Testis (tissue), 2 donors: ENCODE measurements around the gene UPF1.

Experiments used
- POLR2A ChIP-seq: fragments of 450-650 bp; IDR thresholded peaks from one replicate; pipeline ENCODE4 v1.6.1; 2017; ENCODE audit warnings: antibody characterized with exemption, mild to moderate bottlenecking, moderate library complexity
- TF ChIP-seq, protein P1 (sequence below), 3 experiments: fragments of 450-650 bp in 2 of 3; fragments of 200-600 bp in 1 of 3; sonication (generic) in 1 of 3; IDR thresholded peaks; one replicate each; pipeline ENCODE4 v1.5.1; 2016 to 2019; ENCODE audit warnings: antibody characterized with exemption in 3 of 3, mild to moderate bottlenecking in 2 of 3, moderate library complexity in 1 of 3

- no peak for TF ChIP-seq POLR2A
- TF ChIP-seq, protein P1, sequence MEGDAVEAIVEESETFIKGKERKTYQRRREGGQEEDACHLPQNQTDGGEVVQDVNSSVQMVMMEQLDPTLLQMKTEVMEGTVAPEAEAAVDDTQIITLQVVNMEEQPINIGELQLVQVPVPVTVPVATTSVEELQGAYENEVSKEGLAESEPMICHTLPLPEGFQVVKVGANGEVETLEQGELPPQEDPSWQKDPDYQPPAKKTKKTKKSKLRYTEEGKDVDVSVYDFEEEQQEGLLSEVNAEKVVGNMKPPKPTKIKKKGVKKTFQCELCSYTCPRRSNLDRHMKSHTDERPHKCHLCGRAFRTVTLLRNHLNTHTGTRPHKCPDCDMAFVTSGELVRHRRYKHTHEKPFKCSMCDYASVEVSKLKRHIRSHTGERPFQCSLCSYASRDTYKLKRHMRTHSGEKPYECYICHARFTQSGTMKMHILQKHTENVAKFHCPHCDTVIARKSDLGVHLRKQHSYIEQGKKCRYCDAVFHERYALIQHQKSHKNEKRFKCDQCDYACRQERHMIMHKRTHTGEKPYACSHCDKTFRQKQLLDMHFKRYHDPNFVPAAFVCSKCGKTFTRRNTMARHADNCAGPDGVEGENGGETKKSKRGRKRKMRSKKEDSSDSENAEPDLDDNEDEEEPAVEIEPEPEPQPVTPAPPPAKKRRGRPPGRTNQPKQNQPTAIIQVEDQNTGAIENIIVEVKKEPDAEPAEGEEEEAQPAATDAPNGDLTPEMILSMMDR (IDR thresholded peaks at IDR 0.05), result no peak
Observed at GRCh38 chr19:18840288-18841267, 8.8 kb downstream of the UPF1 start.
